Measurements from ENCODE around the gene TBC1D8.

TBC1D8 gene

DNA sequence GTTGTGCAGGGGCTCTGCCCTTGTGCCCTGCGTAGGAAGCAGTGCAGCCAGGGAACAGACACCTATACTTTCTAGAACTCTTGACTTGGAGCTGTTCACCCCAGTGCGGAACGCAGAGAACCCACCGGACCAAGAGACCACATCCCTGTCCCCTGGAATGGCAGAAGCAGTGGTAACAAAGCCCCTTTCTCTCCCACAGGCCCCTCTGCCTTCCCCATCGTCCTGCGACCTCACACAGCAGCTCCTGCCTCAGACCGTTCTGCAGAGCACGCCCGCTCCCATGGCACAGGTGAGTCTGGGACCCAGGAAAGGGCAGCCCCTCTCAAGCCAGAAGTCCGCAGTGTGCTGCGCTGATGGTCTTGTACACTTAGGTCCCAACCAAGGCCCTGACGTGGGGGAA is 173.7 kb downstream of the TBC1D8 start:
- DNase-seq (ENCODE audit: low read depth in 2 of 2) = no peak

DNA sequence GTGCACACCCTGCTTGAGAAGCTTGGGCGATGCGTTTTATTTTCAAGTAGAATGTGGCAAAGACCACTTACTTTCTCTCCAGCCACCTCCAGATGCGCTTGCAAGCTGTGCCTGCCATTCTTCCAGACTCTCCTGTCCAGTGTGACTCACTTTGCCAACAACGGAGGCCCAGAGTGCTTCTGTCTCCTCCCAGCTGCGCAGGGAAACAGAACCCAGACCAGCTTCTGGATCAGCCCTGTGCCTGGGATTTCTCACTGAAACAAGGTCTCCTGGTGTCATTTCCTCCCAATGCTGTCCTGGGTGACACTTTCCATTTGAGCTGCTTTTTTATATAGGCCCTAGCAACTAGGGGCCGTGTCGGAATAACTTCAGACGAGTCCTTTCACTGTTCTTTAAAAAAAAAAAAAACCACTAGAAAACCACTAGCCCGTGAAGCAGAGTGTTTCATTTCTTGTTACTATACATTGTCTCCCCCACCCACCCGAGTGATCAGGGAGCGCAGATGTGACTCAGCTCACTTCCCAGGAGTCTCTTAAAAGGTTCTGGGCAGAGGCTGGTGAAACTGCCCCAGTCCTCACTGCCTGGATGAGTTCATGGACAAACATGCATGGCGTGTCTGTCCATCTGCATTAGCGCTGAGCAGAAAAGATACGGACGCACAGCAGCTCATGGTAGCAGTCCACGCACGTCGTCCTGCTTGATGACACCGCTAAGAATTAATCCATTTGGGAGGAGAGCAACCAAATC is 174.4 kb downstream of the TBC1D8 start:
- DNase-seq (ENCODE audit: low read depth in 2 of 2) = no peak

DNA sequence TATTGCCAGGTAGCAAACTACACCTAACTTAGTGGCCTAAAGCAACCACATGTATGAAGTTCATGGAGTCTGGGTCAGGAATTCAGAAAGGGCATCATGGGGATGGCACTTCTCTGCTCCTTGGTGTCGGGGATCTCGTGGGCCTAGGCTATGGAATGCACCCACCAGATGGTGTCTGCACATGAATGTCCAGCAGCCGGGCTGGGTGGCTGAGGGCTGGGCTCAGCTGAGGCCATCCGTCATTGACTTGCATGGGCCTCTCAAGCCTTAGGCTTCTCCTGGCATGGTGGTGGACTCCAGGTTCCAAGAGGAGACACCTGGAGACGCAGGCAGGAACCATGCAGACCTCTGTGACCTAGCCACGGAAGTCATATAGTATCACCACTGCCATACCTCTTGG is 175.1 kb downstream of the TBC1D8 start:
- no peak for DNase-seq (ENCODE audit: low read depth in 2 of 2)

DNA sequence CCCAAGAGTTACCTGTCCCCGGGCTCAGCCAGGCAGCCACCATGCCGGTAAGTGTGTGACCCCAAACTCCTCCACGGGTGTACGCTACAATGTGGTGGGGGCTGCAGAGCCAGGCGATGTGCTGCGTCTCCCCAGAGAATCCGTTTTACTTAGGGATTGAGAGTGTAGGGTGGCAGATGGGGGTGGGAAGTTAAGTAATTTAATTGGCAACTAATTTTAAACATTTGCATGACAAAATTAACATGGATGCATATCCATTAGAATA is 175.7 kb downstream of the TBC1D8 start:
- DNase-seq (ENCODE audit: low read depth in 2 of 2) = no peak

DNA sequence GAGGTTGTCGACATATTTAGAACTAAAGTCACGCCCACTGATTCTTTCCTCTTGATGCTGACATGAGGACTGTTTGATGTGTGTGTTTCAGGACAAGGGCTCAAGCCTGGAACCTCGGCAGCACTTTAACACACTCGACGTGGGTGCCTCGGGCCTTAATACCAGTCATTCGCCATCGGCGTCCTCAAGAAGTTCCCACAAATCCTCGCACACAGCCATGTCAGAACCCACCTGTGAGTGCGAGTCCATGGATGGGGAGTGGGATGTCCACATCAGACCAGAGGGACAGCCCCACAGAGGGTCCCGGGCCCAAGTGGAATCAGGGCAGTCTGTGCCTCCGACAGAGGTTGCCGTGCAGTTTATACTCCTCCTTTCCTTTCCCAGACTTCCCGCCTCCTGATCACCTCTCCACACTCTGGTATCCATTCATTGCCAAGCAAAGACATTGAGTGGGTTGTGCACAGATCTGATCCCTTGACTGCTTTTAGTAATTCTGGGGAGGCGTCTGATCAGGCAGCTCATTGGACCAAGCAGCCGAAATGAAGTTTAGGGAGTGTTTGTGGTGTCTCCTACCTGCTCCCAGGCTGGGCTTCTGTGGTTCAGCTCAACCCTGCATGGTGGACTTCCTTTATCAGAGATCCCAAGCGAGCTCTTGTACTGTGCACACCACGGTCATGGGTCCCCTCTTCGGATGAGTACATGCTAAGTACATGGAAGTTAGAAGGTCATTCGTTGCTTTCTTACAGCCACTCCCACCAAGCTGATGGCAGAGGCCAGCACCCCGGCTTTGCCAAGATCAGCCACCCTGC is 176.3 kb downstream of the TBC1D8 start:
- no peak for DNase-seq (ENCODE audit: low read depth in 2 of 2)

DNA sequence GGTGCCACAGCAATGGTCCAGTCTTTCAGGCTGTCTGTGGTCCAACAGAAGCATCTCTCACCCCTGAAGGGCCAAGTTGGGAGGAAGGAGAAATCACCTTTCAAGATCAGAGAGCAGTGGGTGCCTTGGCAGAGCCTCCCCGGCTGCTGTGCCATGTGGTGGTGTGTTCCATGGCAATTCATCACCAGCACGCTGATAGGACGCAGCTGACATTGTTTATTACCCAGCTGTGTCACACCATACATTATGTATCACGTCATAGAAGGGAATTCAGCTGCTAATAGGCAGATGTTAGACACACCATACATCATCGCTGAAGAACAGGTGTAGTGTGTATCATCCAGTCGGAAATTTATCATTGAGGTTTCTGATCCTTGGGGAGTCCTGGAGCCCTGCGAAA is 178.7 kb downstream of the TBC1D8 start:
- DNase-seq (ENCODE audit: low read depth in 2 of 2) = no peak

DNA sequence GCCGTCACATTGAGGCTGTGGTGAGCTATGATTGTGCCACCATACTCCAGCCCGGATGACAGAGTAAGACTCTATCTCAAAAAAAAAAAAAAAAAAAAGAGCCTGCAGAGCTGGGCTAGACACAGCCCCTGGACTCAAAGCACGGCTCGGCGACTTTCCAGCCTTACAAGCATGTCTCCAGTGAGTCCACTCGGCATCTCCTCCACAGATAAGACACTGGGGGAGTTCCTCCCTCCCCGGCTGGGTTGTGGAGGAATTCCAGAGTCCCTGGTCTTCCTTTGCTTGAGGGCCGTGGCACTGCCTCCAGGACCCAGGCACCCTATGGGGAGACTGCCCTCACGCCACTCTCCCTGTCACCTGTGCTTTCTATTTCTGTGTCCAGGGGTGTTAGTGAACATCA is 180.0 kb downstream of the TBC1D8 start:
- DNase-seq (ENCODE audit: low read depth in 2 of 2) = no peak

DNA sequence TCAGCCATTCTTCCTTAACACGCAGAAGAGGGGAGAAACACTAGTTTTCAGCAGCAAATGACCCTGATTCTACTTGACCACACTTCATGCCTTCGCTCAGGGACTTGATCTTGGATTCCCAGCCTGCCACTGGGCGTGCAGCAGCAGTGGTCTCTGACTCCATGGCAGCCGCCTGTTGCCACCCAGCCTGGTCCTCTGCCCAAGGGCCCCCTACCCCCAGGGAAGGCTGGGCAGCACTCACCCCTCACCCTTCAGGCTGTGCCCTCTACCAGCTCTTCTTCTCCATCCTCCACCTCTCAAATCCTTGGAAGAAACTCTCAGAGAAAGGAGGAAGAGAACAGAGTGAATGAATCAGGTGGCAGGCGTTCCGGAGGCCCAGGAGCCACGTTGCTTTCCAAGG is 181.2 kb downstream of the TBC1D8 start:
- no peak for DNase-seq (ENCODE audit: low read depth in 2 of 2)

DNA sequence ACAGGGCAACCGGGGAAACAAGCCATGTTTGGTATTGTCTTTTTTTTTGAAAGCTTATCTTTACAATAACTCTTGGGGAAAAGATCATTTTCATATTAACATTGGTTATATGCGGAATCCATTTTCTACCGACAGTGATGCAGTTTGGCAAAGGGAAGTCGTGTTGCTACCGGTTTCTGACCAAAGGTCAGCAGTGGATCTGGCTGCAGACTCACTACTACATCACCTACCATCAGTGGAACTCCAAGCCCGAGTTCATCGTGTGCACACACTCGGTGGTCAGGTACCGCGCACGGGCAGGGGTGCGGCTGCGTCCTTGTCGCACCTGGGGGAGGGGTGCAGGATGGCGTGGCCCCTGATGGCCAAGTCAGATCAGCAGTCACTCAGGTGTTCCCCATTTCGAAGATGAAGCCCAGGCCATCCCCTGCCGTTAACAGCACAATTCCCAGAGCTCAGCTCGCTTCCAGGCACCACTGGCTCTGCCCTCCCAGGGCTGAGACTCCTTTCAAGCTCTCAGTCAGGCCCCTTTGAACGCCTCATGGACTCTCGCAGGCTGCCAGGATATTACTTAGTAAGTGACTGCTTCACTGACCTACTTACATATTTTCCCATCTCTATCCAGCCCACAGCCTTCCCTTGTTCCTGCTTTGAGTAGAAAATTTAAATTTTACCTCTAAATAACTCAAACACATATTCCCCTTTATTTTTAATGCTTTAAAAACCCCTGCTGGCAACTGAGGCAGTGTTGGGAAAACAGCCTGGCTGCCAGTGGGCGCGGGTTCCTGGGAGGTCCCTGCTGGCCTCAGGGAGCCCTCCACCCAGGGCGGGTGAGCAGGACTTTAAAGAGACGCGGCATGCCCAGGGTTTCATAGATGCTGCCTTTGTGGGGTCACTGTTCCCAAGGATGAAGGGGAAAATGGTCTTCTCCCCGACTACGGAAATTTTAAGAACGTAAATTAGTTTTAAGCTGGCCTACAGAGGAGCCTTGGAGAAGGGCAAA is 182.7 kb downstream of the TBC1D8 start:
- DNase-seq (ENCODE audit: low read depth in 2 of 2) = no peak

DNA sequence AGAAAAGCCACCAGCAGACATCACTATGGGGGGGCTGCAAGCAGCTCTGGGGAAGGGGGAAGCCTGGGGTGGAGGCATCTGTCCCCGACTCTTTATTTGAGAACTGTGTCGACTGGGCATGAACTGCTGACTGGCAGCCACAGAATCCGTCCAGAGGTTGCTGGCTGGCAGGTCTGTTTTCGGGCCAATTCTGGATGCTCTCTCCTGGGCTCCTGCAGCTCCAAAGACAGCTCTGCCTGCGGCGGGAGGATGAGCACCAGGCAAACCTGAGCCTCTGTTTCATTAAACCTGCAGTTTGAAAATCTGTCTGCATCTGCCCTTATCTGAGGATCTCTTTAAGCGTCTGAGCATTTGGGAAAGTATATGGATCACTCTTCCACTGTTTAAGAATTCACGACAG is 183.5 kb downstream of the TBC1D8 start:
- no peak for DNase-seq (ENCODE audit: low read depth in 2 of 2)

DNA sequence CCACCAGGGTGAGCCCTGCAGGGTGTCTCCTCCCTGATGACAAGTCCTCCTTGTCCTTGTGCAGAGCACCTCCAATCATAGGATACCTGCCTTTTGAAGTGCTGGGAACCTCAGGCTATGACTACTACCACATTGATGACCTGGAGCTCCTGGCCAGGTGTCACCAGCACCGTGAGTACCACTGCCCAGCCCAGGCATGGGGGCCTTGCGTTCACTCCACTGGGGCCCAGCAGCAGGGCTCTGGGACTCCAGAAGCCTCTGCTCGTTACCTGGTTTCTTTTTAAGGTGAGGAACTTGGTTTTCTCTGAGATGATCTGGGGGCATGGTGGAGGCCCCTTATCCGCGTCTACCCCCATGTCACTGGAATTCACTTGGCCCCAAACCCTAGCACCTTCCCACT is 185.6 kb downstream of the TBC1D8 start:
- no peak for DNase-seq (ENCODE audit: low read depth in 2 of 2)

DNA sequence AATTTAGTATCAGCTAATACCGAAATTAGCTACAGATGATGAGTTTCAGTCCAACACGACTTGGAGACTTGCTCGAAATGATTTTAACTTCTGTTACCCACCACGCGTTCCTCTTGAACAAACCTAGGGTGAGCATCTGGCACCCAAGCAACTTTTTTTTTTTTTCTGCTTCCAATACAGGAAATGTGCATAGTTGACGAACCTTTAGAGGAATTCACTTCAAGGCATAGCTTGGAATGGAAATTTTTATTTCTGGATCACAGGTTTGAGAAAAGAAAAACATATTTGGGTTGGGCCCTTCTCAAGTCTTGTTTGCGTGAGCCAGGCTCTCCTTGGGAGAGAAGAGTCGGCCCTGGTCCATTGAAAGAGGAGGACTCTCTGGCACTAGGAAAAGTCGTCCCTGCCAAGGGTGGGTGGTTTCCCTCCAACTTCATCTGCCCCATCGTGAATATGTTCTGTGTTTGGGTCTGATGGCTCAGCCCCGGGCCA is 186.5 kb downstream of the TBC1D8 start:
- no peak for DNase-seq (ENCODE audit: low read depth in 2 of 2)

DNA sequence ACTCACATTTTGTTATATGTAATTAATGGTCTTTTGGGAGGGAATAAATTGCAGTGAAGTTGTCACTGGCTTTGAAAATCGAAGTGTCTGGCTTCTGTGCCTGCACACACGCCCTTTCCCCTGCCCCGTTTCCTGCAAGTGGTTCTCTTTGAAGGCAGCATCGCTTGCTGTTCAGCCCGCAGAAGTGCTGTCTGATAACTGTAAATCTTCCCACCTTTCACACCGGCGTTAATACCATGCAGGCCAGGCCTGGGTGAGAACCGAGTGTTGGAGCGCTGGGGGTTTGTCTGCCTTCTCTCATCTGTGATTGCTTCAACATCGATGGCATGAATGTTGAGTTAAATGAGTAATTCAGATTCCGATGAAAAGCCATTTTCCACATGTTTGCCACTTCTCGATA is 187.0 kb downstream of the TBC1D8 start:
- DNase-seq (ENCODE audit: low read depth in 2 of 2) = no peak

DNA sequence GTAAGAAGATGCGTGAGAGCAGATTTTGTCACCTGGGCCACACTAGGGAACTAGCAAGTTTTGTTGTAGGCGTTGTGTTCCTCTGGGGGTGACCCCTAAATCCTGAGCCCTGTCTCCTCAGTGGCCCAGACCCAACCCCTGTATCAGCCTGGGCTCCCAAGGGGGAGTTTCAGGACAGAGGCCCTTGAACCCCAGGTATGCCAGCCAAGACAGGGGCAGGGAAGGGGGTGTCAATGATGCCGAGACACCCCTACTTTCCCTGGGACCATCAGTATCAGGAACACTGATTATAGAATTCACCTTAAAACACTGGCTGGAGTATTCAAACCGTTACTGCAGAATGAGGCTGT is 188.2 kb downstream of the TBC1D8 start:
- no peak for DNase-seq (ENCODE audit: low read depth in 2 of 2)

DNA sequence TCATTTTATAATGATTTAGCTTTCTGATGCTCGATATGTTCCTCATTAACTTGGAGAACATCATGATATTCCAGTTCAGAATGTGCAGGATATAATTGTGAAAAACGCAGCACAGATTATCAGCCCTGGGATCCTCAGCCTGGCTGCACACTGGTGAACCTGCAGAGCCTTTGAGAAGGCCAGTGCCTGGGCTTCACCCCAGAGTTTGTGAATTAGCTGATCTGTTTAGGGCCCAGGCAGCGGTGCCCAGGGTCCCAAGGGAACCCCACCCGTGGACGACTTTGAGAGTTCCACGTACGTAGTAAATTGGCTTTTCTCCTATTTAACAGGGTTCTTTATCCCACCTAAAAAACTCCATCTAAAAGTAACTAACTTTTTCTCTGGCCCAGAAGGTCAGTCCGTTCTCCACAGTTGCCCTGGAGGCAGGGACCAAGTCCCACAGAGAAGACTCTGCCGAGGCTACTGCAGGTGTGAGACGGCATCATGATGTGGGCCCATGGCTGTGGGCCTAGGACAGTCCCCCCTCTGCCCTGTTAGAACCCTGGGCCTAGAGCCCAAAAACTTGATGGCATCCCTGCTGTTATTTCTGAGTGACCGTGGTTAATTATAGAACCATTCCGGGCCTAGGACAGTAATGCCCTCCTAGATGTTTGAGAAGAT is 188.7 kb downstream of the TBC1D8 start:
- DNase-seq (ENCODE audit: low read depth in 2 of 2) = no peak

DNA sequence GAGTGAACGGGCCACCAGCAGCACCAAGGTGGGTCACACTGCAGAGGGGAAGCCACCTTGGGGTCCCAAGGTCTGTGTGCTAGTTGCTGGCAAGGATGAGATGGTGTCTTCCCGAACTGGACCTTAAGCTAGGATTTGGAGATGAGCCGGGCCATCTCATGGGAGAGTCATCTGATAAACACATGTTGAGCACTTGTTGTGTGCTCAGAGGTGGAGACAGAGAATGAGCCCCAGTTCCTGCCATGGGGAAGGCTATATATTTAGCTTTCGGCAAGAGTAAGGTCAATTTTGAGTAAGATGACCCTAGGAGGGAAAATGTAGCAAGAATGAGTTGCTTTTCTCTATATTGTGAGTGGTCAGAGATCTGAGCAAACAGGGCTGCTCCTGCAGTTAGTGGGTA is 190.5 kb downstream of the TBC1D8 start:
- DNase-seq (ENCODE audit: low read depth in 2 of 2) = no peak

DNA sequence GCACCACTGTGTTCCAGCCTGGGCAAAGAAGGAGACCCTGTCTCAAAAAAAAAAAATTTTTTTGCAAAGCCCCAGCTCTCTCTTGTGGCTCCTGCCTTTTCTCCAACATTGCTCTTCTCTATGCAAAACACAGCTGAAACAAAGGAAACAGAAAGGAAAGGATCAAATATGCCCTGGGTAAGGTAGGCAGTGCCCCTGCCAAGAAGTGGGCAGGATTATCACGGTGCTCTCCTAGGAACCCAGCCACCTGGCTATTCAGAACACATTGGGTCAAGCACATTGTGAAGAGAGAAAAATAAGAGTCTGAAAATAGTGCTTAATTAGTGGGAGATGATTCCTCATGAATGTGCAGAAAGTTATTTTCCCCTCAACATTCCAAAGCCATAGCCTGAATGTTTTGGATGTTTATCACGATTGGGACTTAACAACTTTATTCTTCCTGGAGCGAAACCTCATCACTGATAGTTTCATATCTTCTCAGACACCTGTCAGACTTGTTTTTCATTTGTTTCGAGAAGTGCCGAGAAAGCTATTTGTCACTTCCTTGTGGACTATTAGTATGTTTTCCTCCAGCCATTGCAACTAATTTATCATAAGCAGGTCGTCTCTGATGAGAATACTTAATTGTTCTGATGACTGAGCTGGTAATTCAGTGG is 191.8 kb downstream of the TBC1D8 start:
- DNase-seq (ENCODE audit: low read depth in 2 of 2) = peak; percentile 63 to 66

DNA sequence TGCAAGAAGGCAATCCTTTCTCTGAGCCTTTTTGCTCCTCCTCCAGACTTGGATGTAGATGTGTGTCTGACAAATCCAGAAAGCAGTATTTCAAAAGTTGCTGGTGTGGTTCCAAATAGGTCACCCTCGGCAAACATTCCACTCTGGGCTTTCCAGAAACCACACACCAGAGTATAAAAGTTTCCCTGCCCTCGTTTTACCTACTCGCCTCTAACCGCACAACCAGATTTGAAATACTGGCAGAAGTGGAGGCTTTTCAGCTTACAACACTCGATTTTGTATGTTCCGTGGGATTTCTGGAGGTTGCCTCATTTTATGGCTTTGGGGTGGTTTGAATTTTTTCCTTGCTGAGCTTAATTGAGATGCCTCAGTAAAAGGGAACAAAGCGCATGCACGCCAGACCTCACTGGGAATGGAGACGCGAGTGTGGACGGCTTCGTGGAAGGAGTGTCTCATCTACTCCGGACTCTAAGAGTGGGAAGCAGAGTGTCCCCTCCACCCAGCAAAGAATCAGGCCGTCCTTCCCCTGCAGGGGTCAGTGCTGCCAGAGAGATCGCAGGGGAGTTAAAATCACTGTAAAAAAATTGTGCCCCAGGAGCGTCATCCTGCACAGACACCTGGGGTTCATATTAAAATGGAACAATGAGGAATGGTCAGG is 193.1 kb downstream of the TBC1D8 start:
- DNase-seq (ENCODE audit: low read depth in 2 of 2) = peak; percentile 99

Data from fibroblast of skin of left biceps (primary cell).